ENCODE data around the gene SVEP1.

The SVEP1 gene

DNA sequence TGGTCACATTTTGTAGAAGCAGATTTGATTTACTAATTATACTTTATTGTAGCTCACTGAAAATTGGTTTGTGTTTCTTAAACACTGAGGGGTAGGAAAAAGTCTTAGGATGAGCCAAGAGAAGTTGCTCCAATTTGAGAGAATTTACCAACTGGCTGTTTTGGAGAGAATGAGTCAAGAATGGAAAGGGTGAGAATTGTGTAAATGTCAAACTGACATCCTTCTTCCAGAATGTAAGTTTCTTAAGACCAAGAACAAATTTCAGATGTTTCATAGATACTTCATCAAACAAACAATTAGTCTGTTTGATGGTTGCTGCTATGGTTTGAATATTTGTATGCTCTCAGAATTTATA lies 135.7 kb downstream of the SVEP1 start:
- H3K4me3 ChIP-seq (ENCODE audit: low read depth in 1 of 2, low read length in 2 of 2), result no peak overlapping the region
- no peaks in the 10 kb centered on the region for H3K9me3 ChIP-seq (ENCODE audit: low read length)
- no peak overlapping the region for H3K9ac ChIP-seq (ENCODE audit: low read length)
- H3K4me1 ChIP-seq (ENCODE audit: insufficient read depth, low read length), result no peaks in the 10 kb centered on the region
- no peak overlapping the region for H3K27ac ChIP-seq (ENCODE audit: low read depth, low read length)
- no peaks in the 10 kb centered on the region for H3K36me3 ChIP-seq (ENCODE audit: insufficient read depth, low read length)
- H3K27me3 ChIP-seq (ENCODE audit: control insufficient read depth in 1 of 2, insufficient read depth in 2 of 2, low read length in 2 of 2), result no peaks in the 10 kb centered on the region

DNA sequence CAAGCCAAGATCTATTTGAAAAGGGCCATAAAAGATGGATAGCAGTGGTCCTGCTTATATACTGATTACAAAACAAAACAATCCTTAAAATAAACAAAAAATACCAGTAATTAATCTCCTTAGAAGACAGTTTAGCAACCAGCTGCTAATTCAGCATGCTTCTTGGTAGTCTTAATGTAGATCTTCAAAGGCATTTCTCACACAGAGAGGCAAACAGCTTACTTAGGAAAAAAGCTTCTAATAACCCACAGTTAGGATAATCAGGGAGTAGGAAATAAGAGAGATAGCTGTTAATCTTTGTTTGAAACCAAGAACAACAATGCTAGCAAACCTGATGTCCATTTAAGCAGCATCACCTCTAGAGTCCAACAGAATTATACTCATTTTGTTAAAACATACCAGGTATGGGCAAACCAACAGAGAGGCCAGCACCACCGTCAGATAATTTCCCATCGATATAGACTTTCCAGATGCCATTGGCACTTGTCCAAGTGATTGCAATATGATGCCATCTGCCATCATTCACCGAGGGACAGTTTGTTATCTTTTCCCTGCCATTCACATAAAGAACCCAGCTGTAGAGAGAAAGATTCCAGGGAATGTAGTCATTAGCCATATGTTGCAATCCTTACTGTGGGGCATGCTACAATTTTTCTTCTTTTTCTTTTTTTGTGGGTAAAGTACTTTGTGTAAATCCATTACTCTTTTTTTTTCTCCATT lies 136.2 kb downstream of the SVEP1 start:
- H3K27me3 ChIP-seq (ENCODE audit: control insufficient read depth in 1 of 2, insufficient read depth in 2 of 2, low read length in 2 of 2), result no peaks in the 10 kb centered on the region
- H3K9me3 ChIP-seq (ENCODE audit: low read length), result no peaks in the 10 kb centered on the region
- H3K4me1 ChIP-seq (ENCODE audit: insufficient read depth, low read length), result no peaks in the 10 kb centered on the region
- no peak overlapping the region for H3K4me3 ChIP-seq (ENCODE audit: low read depth in 1 of 2, low read length in 2 of 2)
- no peak overlapping the region for H3K27ac ChIP-seq (ENCODE audit: low read depth, low read length)
- no peak overlapping the region for H3K9ac ChIP-seq (ENCODE audit: low read length)
- no peaks in the 10 kb centered on the region for H3K36me3 ChIP-seq (ENCODE audit: insufficient read depth, low read length)

GRCh38 chr9:110440796-110441195 lies 138.7 kb downstream of the SVEP1 start:
- no peaks in the 10 kb centered on the region for H3K9me3 ChIP-seq (ENCODE audit: low read length)
- no peaks in the 10 kb centered on the region for H3K4me1 ChIP-seq (ENCODE audit: insufficient read depth, low read length)
- H3K36me3 ChIP-seq (ENCODE audit: insufficient read depth, low read length), result no peaks in the 10 kb centered on the region
- no peak overlapping the region for H3K4me3 ChIP-seq (ENCODE audit: low read depth in 1 of 2, low read length in 2 of 2)
- no peak overlapping the region for H3K27ac ChIP-seq (ENCODE audit: low read depth, low read length)
- H3K9ac ChIP-seq (ENCODE audit: low read length), result no peak overlapping the region
- H3K27me3 ChIP-seq (ENCODE audit: control insufficient read depth in 1 of 2, insufficient read depth in 2 of 2, low read length in 2 of 2), result no peaks in the 10 kb centered on the region

DNA sequence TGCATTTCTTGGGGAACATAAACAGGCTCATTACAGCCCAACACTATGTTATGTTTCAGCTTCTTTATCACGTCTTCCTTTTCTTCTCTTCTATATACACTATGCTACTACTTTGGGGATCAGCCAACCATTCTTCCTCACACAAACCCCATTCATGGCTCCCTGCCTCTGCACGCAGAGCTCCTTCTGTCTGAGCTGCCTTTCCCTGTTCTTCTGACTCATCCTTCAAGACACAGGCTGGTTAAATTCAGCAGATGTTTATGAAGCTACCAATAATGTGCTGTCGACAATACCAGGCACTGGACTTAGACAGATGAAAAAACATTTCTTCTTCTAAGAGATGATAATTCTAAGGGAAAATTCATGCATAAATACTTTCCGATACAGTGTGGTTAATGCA lies 139.4 kb downstream of the SVEP1 start:
- Histone ChIP-seq H3K9ac (ENCODE audit: low read length) (no peak overlapping the region), H3K9me3 (ENCODE audit: low read length) (no peaks in the 10 kb centered on the region), H3K36me3 (ENCODE audit: insufficient read depth, low read length) (no peaks in the 10 kb centered on the region), H3K27ac (ENCODE audit: low read depth, low read length) (no peak overlapping the region), H3K4me1 (ENCODE audit: insufficient read depth, low read length) (no peaks in the 10 kb centered on the region), H3K27me3 (ENCODE audit: control insufficient read depth in 1 of 2, insufficient read depth in 2 of 2, low read length in 2 of 2) (no peaks in the 10 kb centered on the region), H3K4me3 (ENCODE audit: low read depth in 1 of 2, low read length in 2 of 2) (no peak overlapping the region)

DNA sequence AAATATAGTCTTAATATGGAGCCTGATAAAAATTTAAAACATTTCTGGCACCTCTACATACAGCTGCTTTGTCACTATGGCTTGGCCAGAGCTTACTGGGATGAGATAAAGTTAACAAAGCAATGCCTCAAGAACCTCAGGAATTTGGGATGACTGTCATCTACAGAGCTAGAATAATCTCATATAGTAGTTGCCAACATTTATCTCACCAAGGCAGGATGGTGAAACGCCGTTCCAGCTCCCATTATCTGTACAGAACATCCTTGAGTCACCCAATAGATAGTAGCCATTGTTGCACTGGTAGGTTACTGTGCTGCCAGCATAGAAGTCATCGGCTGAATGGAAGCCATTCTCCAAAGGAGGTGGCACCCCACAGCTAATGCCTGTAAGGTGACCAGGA lies 147.3 kb downstream of the SVEP1 start:
- Histone ChIP-seq H3K4me3 (ENCODE audit: low read depth in 1 of 2, low read length in 2 of 2) (no peak overlapping the region), H3K9me3 (ENCODE audit: low read length) (no peaks in the 10 kb centered on the region), H3K27ac (ENCODE audit: low read depth, low read length) (no peak overlapping the region), H3K9ac (ENCODE audit: low read length) (no peak overlapping the region), H3K27me3 (ENCODE audit: control insufficient read depth in 1 of 2, insufficient read depth in 2 of 2, low read length in 2 of 2) (no peaks in the 10 kb centered on the region), H3K4me1 (ENCODE audit: insufficient read depth, low read length) (no peaks in the 10 kb centered on the region), H3K36me3 (ENCODE audit: insufficient read depth, low read length) (no peaks in the 10 kb centered on the region)

DNA sequence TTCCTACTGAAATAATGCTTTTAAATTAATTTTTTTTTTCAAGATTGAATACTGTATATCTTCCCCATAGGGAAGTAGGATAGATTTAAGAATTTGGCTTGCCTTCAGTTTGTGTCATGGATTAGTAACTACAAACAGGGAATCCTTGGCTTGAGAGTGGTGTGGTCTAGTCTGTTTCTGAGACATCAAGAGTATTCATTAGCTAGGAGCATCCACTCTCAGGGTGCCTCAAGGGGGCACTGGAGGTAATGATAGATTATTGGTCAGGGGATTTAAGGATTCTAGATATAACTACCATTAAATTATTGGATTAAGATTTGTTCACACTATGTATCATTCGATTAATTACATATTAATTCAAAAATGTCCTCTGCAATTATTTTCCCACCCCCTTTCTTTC lies 150.1 kb downstream of the SVEP1 start:
- no peaks in the 10 kb centered on the region for H3K4me1 ChIP-seq (ENCODE audit: insufficient read depth, low read length)
- H3K9me3 ChIP-seq (ENCODE audit: low read length), result no peaks in the 10 kb centered on the region
- H3K27me3 ChIP-seq (ENCODE audit: control insufficient read depth in 1 of 2, insufficient read depth in 2 of 2, low read length in 2 of 2), result no peaks in the 10 kb centered on the region
- no peak overlapping the region for H3K27ac ChIP-seq (ENCODE audit: low read depth, low read length)
- H3K9ac ChIP-seq (ENCODE audit: low read length), result no peak overlapping the region
- H3K4me3 ChIP-seq (ENCODE audit: low read depth in 1 of 2, low read length in 2 of 2), result no peak overlapping the region
- no peaks in the 10 kb centered on the region for H3K36me3 ChIP-seq (ENCODE audit: insufficient read depth, low read length)

DNA sequence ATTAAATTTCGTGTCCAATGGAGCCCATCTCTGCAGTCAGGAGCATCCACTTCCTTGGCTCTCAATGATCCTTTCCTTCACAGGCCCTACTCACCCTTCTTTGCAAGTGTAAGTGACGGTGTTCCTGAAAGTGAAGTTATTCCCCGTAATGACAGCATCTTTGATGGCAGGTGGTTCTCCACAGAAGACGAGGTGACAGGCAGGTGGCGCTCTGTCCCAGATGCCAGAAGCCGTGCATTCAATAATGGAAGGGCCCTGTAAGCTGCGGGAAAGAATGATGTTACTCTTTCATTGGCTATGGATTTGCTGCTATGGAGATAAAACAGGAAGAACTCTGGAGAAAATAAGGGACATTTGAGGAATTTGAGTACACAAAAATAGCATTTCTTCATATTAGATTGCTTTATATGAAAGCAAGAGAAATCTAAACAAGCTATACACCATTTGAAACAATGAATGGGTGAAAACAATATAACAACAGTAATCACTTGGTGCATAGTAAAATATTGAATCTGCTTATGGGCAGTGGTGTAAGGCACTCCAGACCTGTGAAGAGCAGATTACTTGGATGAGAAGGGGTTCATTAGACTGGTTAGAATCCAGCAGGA lies 151.9 kb downstream of the SVEP1 start:
- Histone ChIP-seq H3K4me1 (ENCODE audit: insufficient read depth, low read length) (no peaks in the 10 kb centered on the region), H3K9me3 (ENCODE audit: low read length) (no peaks in the 10 kb centered on the region), H3K9ac (ENCODE audit: low read length) (no peak overlapping the region), H3K36me3 (ENCODE audit: insufficient read depth, low read length) (no peaks in the 10 kb centered on the region), H3K4me3 (ENCODE audit: low read depth in 1 of 2, low read length in 2 of 2) (no peak overlapping the region), H3K27me3 (ENCODE audit: control insufficient read depth in 1 of 2, insufficient read depth in 2 of 2, low read length in 2 of 2) (no peaks in the 10 kb centered on the region), H3K27ac (ENCODE audit: low read depth, low read length) (no peak overlapping the region)

DNA sequence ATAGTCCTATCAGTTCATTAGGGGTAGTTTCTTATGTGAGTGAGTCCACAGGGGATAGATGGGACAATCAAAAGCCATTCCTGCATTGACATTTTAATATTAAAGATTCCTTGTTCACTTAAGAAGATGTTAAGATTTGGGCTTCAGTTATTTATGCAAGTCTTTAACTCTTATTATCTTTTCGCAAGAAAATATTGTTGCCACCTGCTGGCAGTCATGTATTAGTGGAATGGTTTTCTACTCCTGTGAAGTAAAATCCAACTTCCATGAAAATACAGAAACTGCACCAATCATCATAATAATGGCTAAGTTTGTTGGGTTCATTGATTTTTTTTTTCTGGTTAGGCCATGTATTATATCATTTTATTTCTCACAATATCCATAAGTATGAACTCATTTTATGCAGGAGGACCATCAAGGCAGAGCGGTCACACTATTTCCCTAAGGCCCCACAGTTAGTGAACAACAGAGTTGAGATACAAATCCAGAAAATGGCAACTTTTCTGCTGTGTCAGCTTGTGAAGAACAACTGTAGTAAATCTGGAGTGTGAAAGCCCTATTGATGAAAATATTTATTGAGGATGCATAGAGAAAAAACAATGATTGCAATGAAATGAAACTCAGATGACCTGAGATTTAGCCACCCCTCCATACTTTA lies 153.4 kb downstream of the SVEP1 start:
- no peak overlapping the region for H3K27ac ChIP-seq (ENCODE audit: low read depth, low read length)
- no peaks in the 10 kb centered on the region for H3K4me1 ChIP-seq (ENCODE audit: insufficient read depth, low read length)
- no peak overlapping the region for H3K9ac ChIP-seq (ENCODE audit: low read length)
- no peak overlapping the region for H3K4me3 ChIP-seq (ENCODE audit: low read depth in 1 of 2, low read length in 2 of 2)
- no peaks in the 10 kb centered on the region for H3K9me3 ChIP-seq (ENCODE audit: low read length)
- no peaks in the 10 kb centered on the region for H3K36me3 ChIP-seq (ENCODE audit: insufficient read depth, low read length)
- no peaks in the 10 kb centered on the region for H3K27me3 ChIP-seq (ENCODE audit: control insufficient read depth in 1 of 2, insufficient read depth in 2 of 2, low read length in 2 of 2)

GRCh38 chr9:110414471-110414870 lies 165.1 kb downstream of the SVEP1 start:
- no peak overlapping the region for H3K27ac ChIP-seq (ENCODE audit: low read depth, low read length)
- no peaks in the 10 kb centered on the region for H3K9me3 ChIP-seq (ENCODE audit: low read length)
- no peaks in the 10 kb centered on the region for H3K4me1 ChIP-seq (ENCODE audit: insufficient read depth, low read length)
- H3K27me3 ChIP-seq (ENCODE audit: control insufficient read depth in 1 of 2, insufficient read depth in 2 of 2, low read length in 2 of 2), result no peaks in the 10 kb centered on the region
- no peak overlapping the region for H3K9ac ChIP-seq (ENCODE audit: low read length)
- H3K4me3 ChIP-seq (ENCODE audit: low read depth in 1 of 2, low read length in 2 of 2), result no peak overlapping the region
- no peaks in the 10 kb centered on the region for H3K36me3 ChIP-seq (ENCODE audit: insufficient read depth, low read length)

DNA sequence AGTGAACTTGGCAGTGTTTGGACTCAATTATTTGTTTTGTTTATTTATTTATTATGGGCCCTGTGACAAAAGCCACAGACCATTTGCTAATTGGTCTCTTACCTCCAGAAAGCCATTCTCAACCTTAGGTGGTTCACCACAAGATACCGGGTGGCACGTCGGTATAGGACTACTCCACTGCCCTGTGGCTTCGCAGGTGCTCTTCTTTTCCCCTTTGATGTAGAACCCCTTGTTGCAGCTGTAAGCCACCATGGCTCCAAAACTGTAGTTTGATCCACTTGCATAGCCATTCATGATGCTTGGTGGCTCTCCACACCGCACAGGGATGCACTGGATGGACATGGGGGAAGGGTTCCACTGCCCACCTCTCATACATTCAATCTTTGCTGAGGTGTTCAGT lies 168.6 kb downstream of the SVEP1 start:
- Histone ChIP-seq H3K27ac (ENCODE audit: low read depth, low read length) (no peak overlapping the region), H3K9ac (ENCODE audit: low read length) (no peak overlapping the region), H3K4me3 (ENCODE audit: low read depth in 1 of 2, low read length in 2 of 2) (no peak overlapping the region), H3K9me3 (ENCODE audit: low read length) (no peaks in the 10 kb centered on the region), H3K36me3 (ENCODE audit: insufficient read depth, low read length) (no peaks in the 10 kb centered on the region), H3K4me1 (ENCODE audit: insufficient read depth, low read length) (no peaks in the 10 kb centered on the region), H3K27me3 (ENCODE audit: control insufficient read depth in 1 of 2, insufficient read depth in 2 of 2, low read length in 2 of 2) (no peaks in the 10 kb centered on the region)

DNA sequence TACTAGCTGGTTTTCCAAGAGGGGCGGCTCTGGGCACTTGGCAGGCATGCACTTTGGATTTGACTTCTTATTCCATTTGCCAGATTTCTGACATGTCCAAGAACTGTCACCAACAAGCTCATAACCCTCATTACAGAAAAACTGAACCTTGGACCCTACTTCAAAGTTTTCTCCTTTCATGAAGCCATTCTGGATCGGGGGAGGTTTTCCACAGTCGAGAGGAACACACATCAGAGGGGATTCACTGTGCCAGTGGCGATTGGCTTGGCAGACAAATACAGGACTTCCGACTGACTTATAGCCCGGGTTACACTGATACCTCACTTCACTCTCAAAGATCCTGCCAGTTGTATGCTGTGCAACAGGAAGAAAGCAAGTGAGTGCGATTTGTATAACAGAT lies 170.9 kb downstream of the SVEP1 start:
- Histone ChIP-seq H3K9ac (ENCODE audit: low read length) (no peak overlapping the region), H3K27ac (ENCODE audit: low read depth, low read length) (no peak overlapping the region), H3K27me3 (ENCODE audit: control insufficient read depth in 1 of 2, insufficient read depth in 2 of 2, low read length in 2 of 2) (no peaks in the 10 kb centered on the region), H3K36me3 (ENCODE audit: insufficient read depth, low read length) (no peaks in the 10 kb centered on the region), H3K9me3 (ENCODE audit: low read length) (no peaks in the 10 kb centered on the region), H3K4me1 (ENCODE audit: insufficient read depth, low read length) (no peaks in the 10 kb centered on the region), H3K4me3 (ENCODE audit: low read depth in 1 of 2, low read length in 2 of 2) (no peak overlapping the region)

Measured in muscle layer of colon (tissue), 2 donors.